ENCODE data around the gene EPYC. TPM values are rescaled to one million over a fixed set of nuclear protein-coding genes. Genes with fewer than 3 reads are reported as not detected.

The EPYC gene
- total RNA-seq, 1 experiment from 2014 or later: not detected

DNA sequence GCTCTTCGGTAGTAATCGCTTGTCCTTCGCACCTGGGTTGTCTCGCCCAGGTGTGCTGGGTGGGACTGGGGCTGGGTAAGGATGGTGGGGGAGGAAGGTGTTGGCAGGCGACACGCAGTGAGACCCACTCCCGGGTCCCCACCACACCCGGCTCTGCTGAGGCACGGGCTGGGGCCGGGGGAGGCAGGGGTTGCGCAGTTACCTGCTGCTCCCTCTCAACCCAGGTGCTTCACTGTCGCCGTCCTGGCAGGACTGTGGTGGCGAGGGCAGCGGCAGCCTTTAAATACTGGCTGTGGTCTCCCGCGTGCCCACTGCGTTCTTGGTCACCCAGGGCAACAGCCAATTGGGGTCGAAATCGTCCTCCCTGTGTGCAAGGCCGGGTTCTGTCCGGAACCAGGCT is 49.9 kb downstream of the EPYC start, which contains the start of gene CCER1:
TSS of gene CCER1 (minus strand) at position 256 of the 400 bp plus-strand sequence. CDS start 434 bp downstream, outside the sequence.
- CTCF ChIA-PET: no interaction called here

DNA sequence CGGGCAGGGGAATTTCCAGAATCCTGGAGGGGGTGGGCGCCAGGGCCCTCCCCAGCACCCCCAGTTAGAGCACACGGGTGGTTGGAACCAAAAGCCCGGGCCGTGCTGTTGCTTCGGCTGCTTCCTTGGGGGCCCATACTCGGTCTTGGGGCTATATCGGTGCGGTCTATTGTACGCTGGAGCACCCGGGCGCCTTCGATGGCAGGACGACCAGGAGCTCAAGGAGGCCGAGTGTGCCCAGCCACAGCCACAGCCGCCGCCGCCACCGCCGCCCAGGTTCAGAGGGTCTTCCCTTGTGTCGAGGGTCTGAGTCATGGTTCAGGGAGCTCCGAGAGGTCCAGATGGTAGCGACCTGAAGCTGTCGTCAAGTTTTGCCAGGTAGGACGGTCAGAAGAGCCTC is 50.3 kb downstream of the EPYC start:
- H3K9ac ChIP-seq (ENCODE audit: low read length): no peak overlapping the region
- no peak overlapping the region for H3K4me2 ChIP-seq (ENCODE audit: low read length)
- DNase-seq: no peak
- H2AFZ ChIP-seq (ENCODE audit: low read length): no peak overlapping the region
- no peaks in the 10 kb centered on the region for H3K79me2 ChIP-seq (ENCODE audit: low read length)
- ChIA-PET POLR2A (ENCODE audit: unreplicated experiment) (no interaction called here), CTCF (no interaction called here)
- no peaks in the 10 kb centered on the region for H3K36me3 ChIP-seq (ENCODE audit: low read depth, low read length)
- peaks cover 14% of the 10 kb centered on the region for H3K4me1 ChIP-seq (ENCODE audit: insufficient read depth, low read length)
- H4K20me1 ChIP-seq (ENCODE audit: low read length): no peaks in the 10 kb centered on the region
- H3K9me2 ChIP-seq (replicated peaks; ENCODE audit: low read length): no peaks in the 10 kb centered on the region
- H3K27me3 ChIP-seq (ENCODE audit: low read length): no peaks in the 10 kb centered on the region
- no peaks in the 10 kb centered on the region for H3F3A ChIP-seq (ENCODE audit: low read length, unreplicated experiment)
- no peak overlapping the region for H3K4me3 ChIP-seq (ENCODE audit: low read length)
- H3K9me3 ChIP-seq (ENCODE audit: low read length): no peaks in the 10 kb centered on the region
- no TSS peak for BruUV-seq (replicated peaks)
- H3K27ac ChIP-seq (ENCODE audit: low read length): no peak overlapping the region
- intact Hi-C loops (cut with micrococcal nuclease): no loop called here
- TF ChIP-seq EZH2 (IDR thresholded peaks at IDR 0.05; ENCODE audit: low read length, unreplicated experiment) (no peak), EZH2phosphoT487 (IDR thresholded peaks at IDR 0.05; ENCODE audit: borderline replicate concordance, low read length) (no peak)
- TF ChIP-seq, protein P1, sequence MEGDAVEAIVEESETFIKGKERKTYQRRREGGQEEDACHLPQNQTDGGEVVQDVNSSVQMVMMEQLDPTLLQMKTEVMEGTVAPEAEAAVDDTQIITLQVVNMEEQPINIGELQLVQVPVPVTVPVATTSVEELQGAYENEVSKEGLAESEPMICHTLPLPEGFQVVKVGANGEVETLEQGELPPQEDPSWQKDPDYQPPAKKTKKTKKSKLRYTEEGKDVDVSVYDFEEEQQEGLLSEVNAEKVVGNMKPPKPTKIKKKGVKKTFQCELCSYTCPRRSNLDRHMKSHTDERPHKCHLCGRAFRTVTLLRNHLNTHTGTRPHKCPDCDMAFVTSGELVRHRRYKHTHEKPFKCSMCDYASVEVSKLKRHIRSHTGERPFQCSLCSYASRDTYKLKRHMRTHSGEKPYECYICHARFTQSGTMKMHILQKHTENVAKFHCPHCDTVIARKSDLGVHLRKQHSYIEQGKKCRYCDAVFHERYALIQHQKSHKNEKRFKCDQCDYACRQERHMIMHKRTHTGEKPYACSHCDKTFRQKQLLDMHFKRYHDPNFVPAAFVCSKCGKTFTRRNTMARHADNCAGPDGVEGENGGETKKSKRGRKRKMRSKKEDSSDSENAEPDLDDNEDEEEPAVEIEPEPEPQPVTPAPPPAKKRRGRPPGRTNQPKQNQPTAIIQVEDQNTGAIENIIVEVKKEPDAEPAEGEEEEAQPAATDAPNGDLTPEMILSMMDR (conservative IDR thresholded peaks at IDR 0.05; ENCODE audit: low read depth, low read length): no peak
- no peak for ATAC-seq

More for the DNA sequence above, 49.9 kb downstream of the EPYC start, which contains the start of gene CCER1:
- ATAC-seq (no peak), DNase-seq (no peak)
- H3K4me2 ChIP-seq (ENCODE audit: low read length): no peak within 1 kb of the TSS
- H3K9me3 ChIP-seq (ENCODE audit: low read length): no peaks in the 10 kb centered on the region
- H3K4me3 ChIP-seq (ENCODE audit: low read length): no peak within 1 kb of the TSS
- no peaks in the 10 kb centered on the region for H3K79me2 ChIP-seq (ENCODE audit: low read length)
- H3K9me2 ChIP-seq (replicated peaks; ENCODE audit: low read length): no peaks in the 10 kb centered on the region
- H3F3A ChIP-seq (ENCODE audit: low read length, unreplicated experiment): no peaks in the 10 kb centered on the region
- H3K27me3 ChIP-seq (ENCODE audit: low read length): no peaks in the 10 kb centered on the region
- no peak within 1 kb of the TSS for H3K9ac ChIP-seq (ENCODE audit: low read length)
- POLR2A ChIA-PET (ENCODE audit: unreplicated experiment): no interaction called here
- BruUV-seq (replicated peaks): no TSS peak
- no peak within 1 kb of the TSS for H3K27ac ChIP-seq (ENCODE audit: low read length)
- TF ChIP-seq EZH2phosphoT487 (IDR thresholded peaks at IDR 0.05; ENCODE audit: borderline replicate concordance, low read length) (no peak), EZH2 (IDR thresholded peaks at IDR 0.05; ENCODE audit: low read length, unreplicated experiment) (no peak)
- TF ChIP-seq, protein P1 (conservative IDR thresholded peaks at IDR 0.05; ENCODE audit: low read depth, low read length): no peak
- no peak within 1 kb of the TSS for H2AFZ ChIP-seq (ENCODE audit: low read length)
- H3K4me1 ChIP-seq (ENCODE audit: insufficient read depth, low read length): peaks cover 14% of the 10 kb centered on the region
- H3K36me3 ChIP-seq (ENCODE audit: low read depth, low read length): no peaks in the 10 kb centered on the region
- H4K20me1 ChIP-seq (ENCODE audit: low read length): no peaks in the 10 kb centered on the region
- intact Hi-C loops (cut with micrococcal nuclease): no loop called here

DNA sequence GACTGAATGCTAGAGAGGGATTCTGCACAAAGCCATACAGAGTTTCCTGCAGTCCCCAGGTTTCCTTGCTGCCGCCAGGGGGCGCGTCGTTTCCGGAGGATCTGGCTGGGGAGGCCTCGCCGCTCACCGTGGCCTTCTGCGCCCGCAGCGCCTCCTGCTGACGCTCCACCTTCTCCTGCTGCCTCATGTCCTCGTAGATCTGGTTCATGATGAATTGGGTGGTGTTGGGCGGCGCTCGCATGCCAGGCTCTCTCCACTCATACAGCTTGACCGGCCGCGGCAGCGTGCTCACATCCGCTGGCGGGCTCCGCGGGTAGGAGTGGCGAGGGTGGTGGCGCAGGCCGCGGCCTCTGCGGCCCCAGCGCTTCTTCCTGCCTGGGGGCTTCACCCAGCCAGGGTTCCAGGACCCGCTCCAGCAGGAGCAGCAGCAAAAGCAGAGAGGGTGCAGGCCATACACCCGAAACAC is 50.8 kb downstream of the EPYC start:
- Histone ChIP-seq H3K4me2 (ENCODE audit: low read length) (no peak overlapping the region), H4K20me1 (ENCODE audit: low read length) (no peaks in the 10 kb centered on the region), H3K27ac (ENCODE audit: low read length) (no peak overlapping the region), H3K36me3 (ENCODE audit: low read depth, low read length) (no peaks in the 10 kb centered on the region), H3K9me3 (ENCODE audit: low read length) (no peaks in the 10 kb centered on the region), H3K27me3 (ENCODE audit: low read length) (no peaks in the 10 kb centered on the region), H2AFZ (ENCODE audit: low read length) (no peak overlapping the region), H3K79me2 (ENCODE audit: low read length) (no peaks in the 10 kb centered on the region), H3K9me2 (replicated peaks; ENCODE audit: low read length) (no peaks in the 10 kb centered on the region), H3K9ac (ENCODE audit: low read length) (no peak overlapping the region), H3F3A (ENCODE audit: low read length, unreplicated experiment) (no peaks in the 10 kb centered on the region), H3K4me3 (ENCODE audit: low read length) (no peak overlapping the region), H3K4me1 (ENCODE audit: insufficient read depth, low read length) (peaks cover 10% of the 10 kb centered on the region)
- POLR2A ChIA-PET (ENCODE audit: unreplicated experiment): no interaction called here
- CTCF ChIA-PET: no interaction called here
- no peak for ATAC-seq
- intact Hi-C loops (cut with micrococcal nuclease): no loop called here
- TF ChIP-seq, protein P1 (conservative IDR thresholded peaks at IDR 0.05; ENCODE audit: low read depth, low read length): peak; percentile 24; the same call in 1 of the 2 replicates
- TF ChIP-seq EZH2 (IDR thresholded peaks at IDR 0.05; ENCODE audit: low read length, unreplicated experiment) (no peak), EZH2phosphoT487 (IDR thresholded peaks at IDR 0.05; ENCODE audit: borderline replicate concordance, low read length) (no peak)
- BruUV-seq (replicated peaks): no TSS peak
- DNase-seq: no peak

Measured in PC-3 (cell line).